ENCODE measurements around the gene KCNH4.

- TF ChIP-seq, protein P1, sequence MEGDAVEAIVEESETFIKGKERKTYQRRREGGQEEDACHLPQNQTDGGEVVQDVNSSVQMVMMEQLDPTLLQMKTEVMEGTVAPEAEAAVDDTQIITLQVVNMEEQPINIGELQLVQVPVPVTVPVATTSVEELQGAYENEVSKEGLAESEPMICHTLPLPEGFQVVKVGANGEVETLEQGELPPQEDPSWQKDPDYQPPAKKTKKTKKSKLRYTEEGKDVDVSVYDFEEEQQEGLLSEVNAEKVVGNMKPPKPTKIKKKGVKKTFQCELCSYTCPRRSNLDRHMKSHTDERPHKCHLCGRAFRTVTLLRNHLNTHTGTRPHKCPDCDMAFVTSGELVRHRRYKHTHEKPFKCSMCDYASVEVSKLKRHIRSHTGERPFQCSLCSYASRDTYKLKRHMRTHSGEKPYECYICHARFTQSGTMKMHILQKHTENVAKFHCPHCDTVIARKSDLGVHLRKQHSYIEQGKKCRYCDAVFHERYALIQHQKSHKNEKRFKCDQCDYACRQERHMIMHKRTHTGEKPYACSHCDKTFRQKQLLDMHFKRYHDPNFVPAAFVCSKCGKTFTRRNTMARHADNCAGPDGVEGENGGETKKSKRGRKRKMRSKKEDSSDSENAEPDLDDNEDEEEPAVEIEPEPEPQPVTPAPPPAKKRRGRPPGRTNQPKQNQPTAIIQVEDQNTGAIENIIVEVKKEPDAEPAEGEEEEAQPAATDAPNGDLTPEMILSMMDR (IDR thresholded peaks at IDR 0.05; ENCODE audit: low read depth, low read length, poor library complexity, severe bottlenecking): no peak
- no peak for TF ChIP-seq EZH2phosphoT487 (IDR thresholded peaks at IDR 0.05; ENCODE audit: borderline replicate concordance, low read length)
Observed at GRCh38 chr17:42230225-42230624, 49.3 kb upstream of the KCNH4 start.

Data from DOHH2 (cell line).